ENCODE results near the gene ZNF516. TPM values are rescaled to one million over a fixed set of nuclear protein-coding genes. Genes with fewer than 3 reads are reported as not detected.

The ZNF516 gene
- polyA plus RNA-seq, 2 of the 4 experiments (the other 2 are of a cell fraction) = 3.9 to 4.9 TPM

GRCh38 chr18:76514573-76514972, 19.5 kb upstream of the ZNF516 start:
- Histone ChIP-seq H3K4me1 (no peaks in the 10 kb centered on the region), H3K4me3 (no peak overlapping the region), H3K4me2 (no peak overlapping the region), H3K9me3 (no peaks in the 10 kb centered on the region), H3K27ac (no peak overlapping the region)
- 64% methylated on average over 10 of the region's 10 CpGs for WGBS (ENCODE audit: missing lambda C conversion rate)
- POLR2A ChIA-PET = no interaction called here
- CTCF ChIA-PET = interaction anchor here (1.7 kb wide), 1 partner anchor 195 kb away, joined by 4 read pairs; no protein-coding TSS in a partner anchor
- DNase-seq (ENCODE audit: low read depth in 1 of 2, low spot score in 1 of 2) = no peak
- ATAC-seq = no peak
- no peak for TF ChIP-seq CHD2 (IDR thresholded peaks at IDR 0.05; ENCODE audit: low read length, partially characterized antibody)
- no peak for TF ChIP-seq E2F6 (IDR thresholded peaks at IDR 0.05; ENCODE audit: borderline replicate concordance, low read depth)
- TF ChIP-seq MAFK (IDR thresholded peaks at IDR 0.05; ENCODE audit: partially characterized antibody) = no peak
- TF ChIP-seq RCOR1 (IDR thresholded peaks at IDR 0.05; ENCODE audit: low read depth, low read length) = no peak
- TF ChIP-seq POLR2AphosphoS2 (conservative IDR thresholded peaks at IDR 0.05; ENCODE audit: low read length) = no peak
- no peak for TF ChIP-seq GATA3 (IDR thresholded peaks at IDR 0.05; ENCODE audit: borderline replicate concordance)
- no peak for TF ChIP-seq ATOH8 (CRISPR knock-in tag; IDR thresholded peaks at IDR 0.05; ENCODE audit: low read depth)
- no peak for TF ChIP-seq KDM5A (IDR thresholded peaks at IDR 0.05)
- TF ChIP-seq PBX3 (IDR thresholded peaks at IDR 0.05) = no peak
- TF ChIP-seq NPAS2 (CRISPR knock-in tag; IDR thresholded peaks at IDR 0.05; ENCODE audit: borderline replicate concordance) = no peak
- TF ChIP-seq FOSB (CRISPR knock-in tag; IDR thresholded peaks at IDR 0.05) = no peak
- TF ChIP-seq, protein P1, sequence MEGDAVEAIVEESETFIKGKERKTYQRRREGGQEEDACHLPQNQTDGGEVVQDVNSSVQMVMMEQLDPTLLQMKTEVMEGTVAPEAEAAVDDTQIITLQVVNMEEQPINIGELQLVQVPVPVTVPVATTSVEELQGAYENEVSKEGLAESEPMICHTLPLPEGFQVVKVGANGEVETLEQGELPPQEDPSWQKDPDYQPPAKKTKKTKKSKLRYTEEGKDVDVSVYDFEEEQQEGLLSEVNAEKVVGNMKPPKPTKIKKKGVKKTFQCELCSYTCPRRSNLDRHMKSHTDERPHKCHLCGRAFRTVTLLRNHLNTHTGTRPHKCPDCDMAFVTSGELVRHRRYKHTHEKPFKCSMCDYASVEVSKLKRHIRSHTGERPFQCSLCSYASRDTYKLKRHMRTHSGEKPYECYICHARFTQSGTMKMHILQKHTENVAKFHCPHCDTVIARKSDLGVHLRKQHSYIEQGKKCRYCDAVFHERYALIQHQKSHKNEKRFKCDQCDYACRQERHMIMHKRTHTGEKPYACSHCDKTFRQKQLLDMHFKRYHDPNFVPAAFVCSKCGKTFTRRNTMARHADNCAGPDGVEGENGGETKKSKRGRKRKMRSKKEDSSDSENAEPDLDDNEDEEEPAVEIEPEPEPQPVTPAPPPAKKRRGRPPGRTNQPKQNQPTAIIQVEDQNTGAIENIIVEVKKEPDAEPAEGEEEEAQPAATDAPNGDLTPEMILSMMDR (IDR thresholded peaks at IDR 0.05) = no peak
- FAIRE-seq = no peak

- Histone ChIP-seq H3K4me2 (no peak overlapping the region), H3K9me3 (no peaks in the 10 kb centered on the region), H3K4me3 (no peak overlapping the region), H3K27ac (no peak overlapping the region), H3K4me1 (no peaks in the 10 kb centered on the region)
- TF ChIP-seq KDM5A (IDR thresholded peaks at IDR 0.05) = no peak
- TF ChIP-seq E2F6 (IDR thresholded peaks at IDR 0.05; ENCODE audit: borderline replicate concordance, low read depth) = no peak
- no peak for TF ChIP-seq RFX5 (IDR thresholded peaks at IDR 0.05)
- TF ChIP-seq HDAC2 (IDR thresholded peaks at IDR 0.05) = no peak
- TF ChIP-seq EHF (CRISPR knock-in tag; IDR thresholded peaks at IDR 0.05) = no peak
- no peak for TF ChIP-seq RAD21 (conservative IDR thresholded peaks at IDR 0.05 in 1 of 2, IDR thresholded peaks at IDR 0.05 in 1 of 2)
- TF ChIP-seq MAZ (IDR thresholded peaks at IDR 0.05; ENCODE audit: borderline replicate concordance, low read depth, low read length) = no peak
- TF ChIP-seq CHD4 (IDR thresholded peaks at IDR 0.05; ENCODE audit: borderline replicate concordance) = no peak
- FAIRE-seq (no peak), ATAC-seq (no peak), DNase-seq (ENCODE audit: low read depth in 1 of 2, low spot score in 1 of 2) (no peak)
- CTCF ChIA-PET = no interaction called here
- WGBS (ENCODE audit: missing lambda C conversion rate) = 89% methylated on average over 17 of the region's 17 CpGs
- POLR2A ChIA-PET = no interaction called here
Measured at GRCh38 chr18:76507830-76508385, 12.9 kb upstream of the ZNF516 start.

All from A549 (cell line).